Gastroesophageal sphincter (tissue), 4 donors: Measurements from ENCODE around the gene TRIM63. TPM values are rescaled to one million over a fixed set of nuclear protein-coding genes. Genes with fewer than 3 reads are reported as not detected.

ENCODE experiments used
- ATAC-seq: fragments of 150-250 bp; one replicate; pipeline ENCODE4 v1.9.1; 2016; ENCODE audit warnings: mild to moderate bottlenecking, moderate library complexity
- H3K27ac ChIP-seq, 4 donors: fragments of 200-600 bp; sonication (generic) in 3 of 4; 1 replicate in 3 of 4; 2 replicates in 1 of 4; pipeline ENCODE4 v1.5.1; 2016 to 2019
- H3K27me3 ChIP-seq: fragments of 200-600 bp; sonication (generic); one replicate; pipeline ENCODE4 v1.5.1; 2019
- H3K36me3 ChIP-seq, 2 donors: fragments of 200-600 bp; sonication (generic); one replicate each; pipeline ENCODE4 v1.5.1; 2019; ENCODE audit warnings: control low read depth in 1 of 2
- H3K4me1 ChIP-seq, 3 donors: fragments of 200-600 bp; sonication (generic); 1 replicate in 2 of 3; 2 replicates in 1 of 3; pipeline ENCODE4 v1.5.1; 2016 to 2019; ENCODE audit warnings: control low read depth in 2 of 3
- H3K4me3 ChIP-seq, 2 donors: fragments of 200-600 bp; sonication (generic); one replicate each; pipeline ENCODE4 v1.5.1; 2019; ENCODE audit warnings: mild to moderate bottlenecking in 1 of 2, moderate library complexity in 1 of 2
- H3K9me3 ChIP-seq, 3 donors: fragments of 200-600 bp; sonication (generic); one replicate each; pipeline ENCODE4 v1.5.1; 2017 to 2019; ENCODE audit warnings: control low read depth in 2 of 3
- CTCF ChIP-seq, 4 experiments: fragments of 200-600 bp in 2 of 4; fragments of 450-650 bp in 2 of 4; sonication (generic) in 1 of 4; IDR thresholded peaks; one replicate each; pipeline ENCODE4 v1.5.1; 2017 to 2019; ENCODE audit warnings: antibody characterized with exemption in 4 of 4, mild to moderate bottlenecking in 2 of 4, moderate library complexity in 2 of 4
- EP300 ChIP-seq: sonication (generic); formaldehyde crosslinking; IDR thresholded peaks from one replicate; pipeline ENCODE4 v1.6.1; 2017; ENCODE audit warnings: antibody characterized with exemption, mild to moderate bottlenecking
- POLR2A ChIP-seq, 2 donors: fragments of 450-650 bp; IDR thresholded peaks; one replicate each; pipeline ENCODE4 v1.6.1; 2017; ENCODE audit warnings: antibody characterized with exemption in 2 of 2, mild to moderate bottlenecking in 2 of 2, moderate library complexity in 1 of 2
- POLR2AphosphoS5 ChIP-seq: sonication (generic); formaldehyde crosslinking; IDR thresholded peaks from one replicate; pipeline ENCODE4 v1.6.1; 2017; ENCODE audit warnings: antibody characterized with exemption
- WGBS, 2 donors: methylation state at CpG; one replicate each; pipeline ENCODE4 v1.1.5; 2018; ENCODE audit warnings: low coverage in 1 of 2; 5-methylcytosine and 5-hydroxymethylcytosine counted together
- total RNA-seq, 4 donors: library from RNA; depleted of rRNA; stranded (reverse); fragments of >200 nt; gene quantifications; one replicate each; pipeline ENCODE4 v1.1.0, GENCODE V29; 2016

TRIM63 gene
- total RNA-seq, 4 donors from 2014 or later, result 0.15 to 2.3 (median 0.82) TPM

GRCh38 chr1:26028490-26028980, 38.9 kb downstream of the TRIM63 start:
- no peak overlapping the region for H3K4me3 ChIP-seq
- H3K4me1 ChIP-seq, result no peaks in the 10 kb centered on the region
- no peak overlapping the region for H3K27ac ChIP-seq
- ATAC-seq, result no peak
- TF ChIP-seq POLR2AphosphoS5, result no peak
- no peak for TF ChIP-seq CTCF (IDR thresholded peaks at IDR 0.05)
- TF ChIP-seq EP300, result no peak
- TF ChIP-seq POLR2A (IDR thresholded peaks at IDR 0.05), result no peak
- peaks cover 10% of the 10 kb centered on the region for H3K27me3 ChIP-seq
- no peaks in the 10 kb centered on the region for H3K36me3 ChIP-seq
- H3K9me3 ChIP-seq, result no peaks in the 10 kb centered on the region
- WGBS, 2 donors, result 80% methylated on average over 2 of the region's 8 CpGs; no CpG with 5 or more reads in 1 of the 2 donors

- Histone ChIP-seq H3K4me3 (no peak overlapping the region), H3K4me1 (no peaks in the 10 kb centered on the region), H3K27ac (no peak overlapping the region), H3K27me3 (peaks cover 4% of the 10 kb centered on the region), H3K9me3 (no peaks in the 10 kb centered on the region), H3K36me3 (no peaks in the 10 kb centered on the region)
- ATAC-seq, result no peak
- TF ChIP-seq POLR2AphosphoS5 (no peak), EP300 (no peak), POLR2A (IDR thresholded peaks at IDR 0.05) (no peak), CTCF (IDR thresholded peaks at IDR 0.05) (no peak)
- 17 to 31% methylated on average over 2 of the region's 3 CpGs for WGBS, 2 donors
These were observed 39.5 kb downstream of the TRIM63 start for GRCh38 chr1:26027716-26028489.

- Histone ChIP-seq H3K27me3 (no peaks in the 10 kb centered on the region), H3K4me3 (no peak overlapping the region), H3K27ac (no peak overlapping the region), H3K4me1 (peaks cover 0 to 18% (median 0%) of the 10 kb centered on the region in 3 donors), H3K9me3 (no peaks in the 10 kb centered on the region), H3K36me3 (no peaks in the 10 kb centered on the region)
- TF ChIP-seq CTCF (IDR thresholded peaks at IDR 0.05), result no peak
- no peak for TF ChIP-seq POLR2AphosphoS5
- 57 to 80% methylated on average over 4 to 5 of the region's 5 CpGs for WGBS, 2 donors
- no peak for ATAC-seq
These were observed 41.9 kb downstream of the TRIM63 start for GRCh38 chr1:26025517-26025916.

- peaks cover 0 to 23% (median 0%) of the 10 kb centered on the region in 3 donors for H3K4me1 ChIP-seq
- no peaks in the 10 kb centered on the region for H3K36me3 ChIP-seq
- TF ChIP-seq POLR2A (IDR thresholded peaks at IDR 0.05), result no peak
- no peak for TF ChIP-seq POLR2AphosphoS5
- TF ChIP-seq CTCF (IDR thresholded peaks at IDR 0.05), result no peak
- TF ChIP-seq EP300, result no peak
- WGBS, 2 donors, result no CpG with 5 or more reads among the region's 5 CpGs
- H3K27ac ChIP-seq, result no peak overlapping the region
- no peaks in the 10 kb centered on the region for H3K27me3 ChIP-seq
- H3K4me3 ChIP-seq, result no peak overlapping the region
- H3K9me3 ChIP-seq, result no peaks in the 10 kb centered on the region
- ATAC-seq, result no peak
These were observed 42.4 kb downstream of the TRIM63 start for GRCh38 chr1:26025060-26025459.

GRCh38 chr1:26023826-26024225, 43.6 kb downstream of the TRIM63 start:
- ATAC-seq, result no peak
- WGBS, 2 donors, result 79 to 84% methylated on average over 3 to 4 of the region's 5 CpGs
- Histone ChIP-seq H3K9me3 (no peaks in the 10 kb centered on the region), H3K4me1 (peaks cover 0 to 23% (median 0%) of the 10 kb centered on the region in 3 donors), H3K27ac (no peak overlapping the region), H3K27me3 (no peaks in the 10 kb centered on the region), H3K4me3 (no peak overlapping the region), H3K36me3 (no peaks in the 10 kb centered on the region)
- TF ChIP-seq EP300 (no peak), CTCF (IDR thresholded peaks at IDR 0.05) (no peak), POLR2A (IDR thresholded peaks at IDR 0.05) (no peak), POLR2AphosphoS5 (no peak)
